Breast epithelium (tissue), 3 donors: ENCODE data around the gene SESN2.

ENCODE experiments used
- CTCF ChIP-seq, 3 donors: fragments of 450-650 bp; IDR thresholded peaks; one replicate each; pipeline ENCODE4 v1.5.1; 2016 to 2017; ENCODE audit warnings: antibody characterized with exemption in 3 of 3, mild to moderate bottlenecking in 3 of 3, moderate library complexity in 3 of 3
- POLR2AphosphoS5 ChIP-seq, 3 donors: sonication (generic); formaldehyde crosslinking; IDR thresholded peaks; one replicate each; pipeline ENCODE4 v1.6.1; 2017; ENCODE audit warnings: antibody characterized with exemption in 3 of 3

DNA sequence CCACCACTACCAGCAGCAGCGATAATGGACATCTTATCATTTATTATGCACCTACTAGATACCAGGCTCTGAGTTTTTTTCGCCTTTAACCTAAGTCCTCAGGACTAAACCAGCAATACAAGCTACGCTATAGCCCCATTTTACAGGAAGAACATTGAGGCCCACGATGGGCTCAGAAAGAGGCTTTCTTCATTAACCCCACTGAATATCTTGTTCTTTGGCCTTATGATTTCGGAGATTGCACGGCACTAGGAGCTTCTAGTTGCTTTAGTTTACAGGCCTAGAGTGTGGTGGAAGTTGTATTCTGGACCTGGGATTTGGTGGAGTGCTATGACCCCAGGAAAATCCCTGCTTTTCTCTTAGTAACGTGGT, 1.5 kb downstream of the SESN2 start:
- no peak for TF ChIP-seq CTCF (IDR thresholded peaks at IDR 0.05)
- no peak for TF ChIP-seq POLR2AphosphoS5 (IDR thresholded peaks at IDR 0.05)
